Measurements from ENCODE around the gene TMEM63B. TPM values are rescaled to one million over a fixed set of nuclear protein-coding genes. Genes with fewer than 3 reads are reported as not detected.
"Not testable (repeated sequence)": the region's sequence is repeated elsewhere in the genome, so short reads cannot be mapped to it uniquely, and the experiment has no call there.

The TMEM63B gene
- total RNA-seq, 1 experiment from 2014 or later, result 11.5 TPM

GRCh38 chr6:44090465-44090864, 36.9 kb upstream of the TMEM63B start:
- no peaks in the 10 kb centered on the region; the same call in 1 of the 2 replicates for H3K4me1 ChIP-seq
- no peaks in the 10 kb centered on the region for H3K9me3 ChIP-seq (replicated peaks)
- DNase-seq, result no peak
- H3K4me3 ChIP-seq, result no peak overlapping the region
- no peaks in the 10 kb centered on the region for H3K27me3 ChIP-seq
- no peaks in the 10 kb centered on the region for H3K36me3 ChIP-seq
- no peak overlapping the region for H3K27ac ChIP-seq

GRCh38 chr6:44091356-44091755, 36.0 kb upstream of the TMEM63B start:
- not testable (repeated sequence) for H3K36me3 ChIP-seq; H3K9me3 ChIP-seq (replicated peaks); H3K27ac ChIP-seq; H3K4me1 ChIP-seq; H3K4me3 ChIP-seq; H3K27me3 ChIP-seq; DNase-seq

- no peaks in the 10 kb centered on the region for H3K36me3 ChIP-seq
- no peaks in the 10 kb centered on the region for H3K27me3 ChIP-seq
- H3K9me3 ChIP-seq (replicated peaks), result no peaks in the 10 kb centered on the region
- DNase-seq, result no peak
- no peaks in the 10 kb centered on the region for H3K4me1 ChIP-seq
- H3K4me3 ChIP-seq, result no peak overlapping the region
- no peak overlapping the region for H3K27ac ChIP-seq
These were observed 35.1 kb upstream of the TMEM63B start for GRCh38 chr6:44091981-44092884.

GRCh38 chr6:44093066-44093465, 34.3 kb upstream of the TMEM63B start:
- H3K4me1 ChIP-seq, result no peaks in the 10 kb centered on the region
- no peaks in the 10 kb centered on the region for H3K27me3 ChIP-seq
- no peaks in the 10 kb centered on the region for H3K36me3 ChIP-seq
- DNase-seq, result no peak
- H3K27ac ChIP-seq, result no peak overlapping the region
- no peaks in the 10 kb centered on the region for H3K9me3 ChIP-seq (replicated peaks)
- H3K4me3 ChIP-seq, result no peak overlapping the region

GRCh38 chr6:44093750-44094402, 33.5 kb upstream of the TMEM63B start:
- Histone ChIP-seq H3K9me3 (replicated peaks) (no peaks in the 10 kb centered on the region), H3K27ac (no peak overlapping the region), H3K36me3 (no peaks in the 10 kb centered on the region), H3K4me1 (no peaks in the 10 kb centered on the region), H3K27me3 (no peaks in the 10 kb centered on the region), H3K4me3 (no peak overlapping the region)
- DNase-seq, result no peak

GRCh38 chr6:44094403-44095242, 32.7 kb upstream of the TMEM63B start:
- H3K4me3 ChIP-seq, result no peak overlapping the region
- no peak for DNase-seq

GRCh38 chr6:44095243-44095623, 32.1 kb upstream of the TMEM63B start:
- H3K4me3 ChIP-seq; H3K36me3 ChIP-seq; H3K4me1 ChIP-seq; DNase-seq; H3K27me3 ChIP-seq; H3K27ac ChIP-seq; H3K9me3 ChIP-seq (replicated peaks): not testable (repeated sequence)

More at GRCh38 chr6:44094403-44095242, 32.7 kb upstream of the TMEM63B start:
- Histone ChIP-seq H3K9me3 (replicated peaks) (no peaks in the 10 kb centered on the region), H3K27me3 (no peaks in the 10 kb centered on the region), H3K4me1 (no peaks in the 10 kb centered on the region), H3K36me3 (no peaks in the 10 kb centered on the region), H3K27ac (no peak overlapping the region)

GRCh38 chr6:44096612-44097011, 30.7 kb upstream of the TMEM63B start:
- H3K4me3 ChIP-seq, result no peak overlapping the region
- no peaks in the 10 kb centered on the region for H3K4me1 ChIP-seq
- H3K27me3 ChIP-seq, result no peaks in the 10 kb centered on the region
- no peak overlapping the region for H3K27ac ChIP-seq
- no peaks in the 10 kb centered on the region for H3K9me3 ChIP-seq (replicated peaks)
- H3K36me3 ChIP-seq, result no peaks in the 10 kb centered on the region
- peak; percentile 60 to 83 for DNase-seq

GRCh38 chr6:44097782-44098317, 29.5 kb upstream of the TMEM63B start:
- DNase-seq, result no peak
- Histone ChIP-seq H3K9me3 (replicated peaks) (no peaks in the 10 kb centered on the region), H3K27ac (no peak overlapping the region), H3K27me3 (no peaks in the 10 kb centered on the region), H3K4me3 (no peak overlapping the region), H3K36me3 (no peaks in the 10 kb centered on the region), H3K4me1 (no peaks in the 10 kb centered on the region)

GRCh38 chr6:44099192-44099591, 28.2 kb upstream of the TMEM63B start:
- DNase-seq, result no peak
- Histone ChIP-seq H3K36me3 (peaks cover 6% of the 10 kb centered on the region), H3K27me3 (no peaks in the 10 kb centered on the region), H3K27ac (no peak overlapping the region), H3K4me3 (no peak overlapping the region), H3K4me1 (no peaks in the 10 kb centered on the region), H3K9me3 (replicated peaks) (no peaks in the 10 kb centered on the region)

GRCh38 chr6:44100088-44100550, 27.2 kb upstream of the TMEM63B start:
- Histone ChIP-seq H3K9me3 (replicated peaks) (no peaks in the 10 kb centered on the region), H3K4me3 (no peak overlapping the region), H3K27ac (no peak overlapping the region), H3K27me3 (no peaks in the 10 kb centered on the region), H3K4me1 (no peaks in the 10 kb centered on the region), H3K36me3 (peaks cover 7% of the 10 kb centered on the region)
- DNase-seq, result peak; percentile 35 to 51

GRCh38 chr6:44101832-44102231, 25.5 kb upstream of the TMEM63B start:
- H3K27me3 ChIP-seq, result no peaks in the 10 kb centered on the region
- H3K27ac ChIP-seq, result no peak overlapping the region
- no peaks in the 10 kb centered on the region for H3K9me3 ChIP-seq (replicated peaks)
- H3K4me3 ChIP-seq, result no peak overlapping the region
- no peaks in the 10 kb centered on the region for H3K4me1 ChIP-seq
- peaks cover 10% of the 10 kb centered on the region for H3K36me3 ChIP-seq
- DNase-seq, result no peak

GRCh38 chr6:44102527-44102926, 24.8 kb upstream of the TMEM63B start:
- H3K9me3 ChIP-seq (replicated peaks), result no peaks in the 10 kb centered on the region
- no peaks in the 10 kb centered on the region for H3K27me3 ChIP-seq
- H3K4me1 ChIP-seq, result no peaks in the 10 kb centered on the region
- H3K27ac ChIP-seq, result no peak overlapping the region
- DNase-seq, result peak in 1 of 2 experiments; percentile 14
- H3K4me3 ChIP-seq, result no peak overlapping the region
- peaks cover 10% of the 10 kb centered on the region for H3K36me3 ChIP-seq

- Histone ChIP-seq H3K36me3 (peaks cover 14% of the 10 kb centered on the region), H3K9me3 (replicated peaks) (no peaks in the 10 kb centered on the region), H3K4me1 (no peaks in the 10 kb centered on the region), H3K4me3 (no peak overlapping the region), H3K27ac (no peak overlapping the region), H3K27me3 (no peaks in the 10 kb centered on the region)
- no peak for DNase-seq
These were observed 22.8 kb upstream of the TMEM63B start for GRCh38 chr6:44104481-44105021.

All from SJCRH30 (cell line).